IMR-90 (cell line): ENCODE measurements around the gene ASAP2. TPM values are rescaled to one million over a fixed set of nuclear protein-coding genes. Genes with fewer than 3 reads are reported as not detected.

Experiments used
- ATAC-seq: fragments of 200-7000 bp; cut with Tn5 transposase; 2 replicates; pipeline ENCODE4 v1.9.1; 2020; ENCODE audit warnings: low read depth, mild to moderate bottlenecking, moderate library complexity
- BruUV-seq: library from RNA; stranded (reverse); fragments of 400-500 nt; replicated peaks from 2 replicates; lab custom pipeline; 2021; lab: Mats Ljungman, UMichigan
- CTCF ChIA-PET: fragments of 300-600 bp; formaldehyde crosslinking; extraction: SDS; loops from one replicate; lab custom pipeline; 2021; ENCODE audit warnings: antibody characterized with exemption; lab: Yijun Ruan, JAX
- POLR2A ChIA-PET: fragments of 300-600 bp; sonication (Branson Sonifier 250); formaldehyde crosslinking; loops from one replicate; lab custom pipeline; 2022; ENCODE audit warnings: antibody characterized with exemption; ENCODE audit not compliant: unreplicated experiment; lab: Charles Lee
- DNase-seq: peaks from one replicate; pipeline ENCODE4 v3.0.0; 2013
- H2AFZ ChIP-seq: replicated peaks from 2 replicates; pipeline ENCODE3; 2013; ENCODE audit warnings: low read length, mild to moderate bottlenecking; ENCODE audit not compliant: poor library complexity
- H2AK5ac ChIP-seq: 2 replicates; pipeline ENCODE4 v1.6.1; 2013; ENCODE audit warnings: low read depth, low read length, inconsistent platforms
- H2AK9ac ChIP-seq: replicated peaks from 2 replicates; pipeline ENCODE3; 2013; ENCODE audit warnings: mild to moderate bottlenecking, low read depth, low read length, moderate library complexity; ENCODE audit not compliant: poor library complexity
- H2BK120ac ChIP-seq: 2 replicates; pipeline ENCODE4 v1.6.1; 2013; ENCODE audit warnings: low read depth, low read length, inconsistent platforms
- H2BK15ac ChIP-seq: 3 replicates; pipeline ENCODE4 v1.6.1; 2013; ENCODE audit warnings: low read depth, low read length, inconsistent platforms
- H2BK20ac ChIP-seq: 2 replicates; pipeline ENCODE4 v1.6.1; 2013; ENCODE audit warnings: low read depth, mild to moderate bottlenecking, inconsistent platforms, low read length, moderate library complexity
- H2BK5ac ChIP-seq: 2 replicates; pipeline ENCODE4 v1.6.1; 2013; ENCODE audit warnings: mild to moderate bottlenecking, low read depth, low read length, inconsistent platforms; ENCODE audit not compliant: poor library complexity, severe bottlenecking
- H3K14ac ChIP-seq: replicated peaks from 2 replicates; pipeline ENCODE4 v1.6.1; 2013; ENCODE audit warnings: low read depth, low read length, inconsistent platforms
- H3K18ac ChIP-seq: 2 replicates; pipeline ENCODE4 v1.6.1; 2013; ENCODE audit warnings: low read depth, low read length, control low read depth
- H3K23ac ChIP-seq: 2 replicates; pipeline ENCODE4 v1.6.1; 2013; ENCODE audit warnings: low read depth, low read length, inconsistent platforms
- H3K27ac ChIP-seq: 2 replicates; pipeline ENCODE4 v1.5.1; 2013; ENCODE audit warnings: mild to moderate bottlenecking, control low read depth, low read length; ENCODE audit not compliant: insufficient read depth
- H3K27me3 ChIP-seq: 2 replicates; pipeline ENCODE4 v1.6.1; 2013; ENCODE audit warnings: low read length; ENCODE audit not compliant: control insufficient read depth, insufficient read depth
- H3K36me3 ChIP-seq: 2 replicates; pipeline ENCODE4 v1.6.1; 2013; ENCODE audit warnings: low read length, mixed read lengths; ENCODE audit not compliant: control insufficient read depth, insufficient read depth
- H3K4ac ChIP-seq: 2 replicates; pipeline ENCODE4 v1.6.1; 2013; ENCODE audit warnings: low read depth, low read length, inconsistent platforms
- H3K4me1 ChIP-seq: 2 replicates; pipeline ENCODE4 v1.6.1; 2013; ENCODE audit warnings: low read length, mixed read lengths; ENCODE audit not compliant: control insufficient read depth, insufficient read depth
- H3K4me2 ChIP-seq: 2 replicates; pipeline ENCODE4 v1.6.1; 2013; ENCODE audit warnings: low read depth, mild to moderate bottlenecking, control low read depth, low read length, moderate library complexity
- H3K4me3 ChIP-seq: 2 replicates; pipeline ENCODE4 v1.5.1; 2013; ENCODE audit warnings: low read depth, mild to moderate bottlenecking, control low read depth, low read length, moderate library complexity; ENCODE audit not compliant: insufficient read depth
- H3K56ac ChIP-seq: 2 replicates; pipeline ENCODE4 v1.6.1; 2013; ENCODE audit warnings: low read length, inconsistent platforms; ENCODE audit not compliant: insufficient read depth; ENCODE audit errors: extremely low read depth
- H3K79me1 ChIP-seq, 2 experiments: 2 replicates each; pipeline ENCODE4 v1.6.1; 2013; ENCODE audit warnings: low read length in 2 of 2, inconsistent platforms in 1 of 2, low read depth in 1 of 2
- H3K9ac ChIP-seq: 2 replicates; pipeline ENCODE4 v1.6.1; 2013; ENCODE audit warnings: low read depth, low read length, control low read depth
- H3K9me1 ChIP-seq: 2 replicates; pipeline ENCODE4 v1.6.1; 2013; ENCODE audit warnings: low read length, inconsistent platforms; ENCODE audit not compliant: insufficient read depth
- H3K9me3 ChIP-seq: 2 replicates; pipeline ENCODE4 v1.6.1; 2013; ENCODE audit warnings: low read length; ENCODE audit not compliant: control insufficient read depth, insufficient read depth
- H4K20me1 ChIP-seq: 2 replicates; pipeline ENCODE4 v1.6.1; 2013; ENCODE audit warnings: low read length, inconsistent platforms; ENCODE audit not compliant: insufficient read depth
- H4K5ac ChIP-seq: 2 replicates; pipeline ENCODE4 v1.6.1; 2013; ENCODE audit warnings: mild to moderate bottlenecking, low read depth, low read length, control low read depth
- H4K8ac ChIP-seq, 2 experiments: 2 replicates each; pipeline ENCODE4 v1.6.1; 2013; ENCODE audit warnings: low read depth in 2 of 2, low read length in 2 of 2, control low read depth in 1 of 2, inconsistent platforms in 1 of 2
- H4K91ac ChIP-seq: 2 replicates; pipeline ENCODE4 v1.6.1; 2013; ENCODE audit warnings: low read depth, low read length, inconsistent platforms; ENCODE audit not compliant: insufficient read depth
- BHLHE40 ChIP-seq: fragments of 150-350 bp; IDR thresholded peaks from 2 replicates; pipeline ENCODE4 v1.6.1; 2016; ENCODE audit warnings: mild to moderate bottlenecking, low read depth, low read length
- CEBPB ChIP-seq: IDR thresholded peaks from 2 replicates; pipeline ENCODE4 v1.6.1; 2012; ENCODE audit warnings: low read depth, low read length, improper control_type of control experiment
- CHD1 ChIP-seq: IDR thresholded peaks from 2 replicates; pipeline ENCODE4 v1.6.1; 2012; ENCODE audit warnings: low read depth, low read length, improper control_type of control experiment
- CTCF ChIP-seq: conservative IDR thresholded peaks from 2 replicates; pipeline ENCODE4 v1.5.1; 2012; ENCODE audit warnings: mild to moderate bottlenecking, low read depth, low read length, improper control_type of control experiment
- ELK1 ChIP-seq: fragments of 150-350 bp; IDR thresholded peaks from 2 replicates; pipeline ENCODE4 v1.6.1; 2016; ENCODE audit warnings: low read depth, mild to moderate bottlenecking, low read length, moderate library complexity, borderline replicate concordance
- MAFK ChIP-seq: IDR thresholded peaks from 2 replicates; pipeline ENCODE4 v1.6.1; 2012; ENCODE audit warnings: low read depth, low read length, improper control_type of control experiment
- MAZ ChIP-seq: IDR thresholded peaks from 2 replicates; pipeline ENCODE4 v1.6.1; 2012; ENCODE audit warnings: low read depth, mild to moderate bottlenecking, low read length, improper control_type of control experiment, moderate library complexity, borderline replicate concordance
- NFE2L2 ChIP-seq: fragments of 150-350 bp; IDR thresholded peaks from 2 replicates; pipeline ENCODE4 v1.6.1; 2016; ENCODE audit warnings: low read depth, mild to moderate bottlenecking, low read length
- POLR2A ChIP-seq: IDR thresholded peaks from 2 replicates; pipeline ENCODE4 v1.6.1; 2012; ENCODE audit warnings: mild to moderate bottlenecking, low read depth, low read length
- RAD21 ChIP-seq: IDR thresholded peaks from 2 replicates; pipeline ENCODE4 v1.6.1; 2012; ENCODE audit warnings: low read length, improper control_type of control experiment
- RCOR1 ChIP-seq: IDR thresholded peaks from 2 replicates; pipeline ENCODE4 v1.6.1; 2012; ENCODE audit warnings: mild to moderate bottlenecking, low read length, improper control_type of control experiment; ENCODE audit not compliant: insufficient replicate concordance
- RFX5 ChIP-seq: IDR thresholded peaks from 2 replicates; pipeline ENCODE4 v1.8.0; 2012; ENCODE audit warnings: low read depth, mild to moderate bottlenecking, low read length, moderate library complexity
- SMC3 ChIP-seq: fragments of 150-350 bp; IDR thresholded peaks from 2 replicates; pipeline ENCODE4 v1.6.1; 2016; ENCODE audit warnings: low read depth, mild to moderate bottlenecking, antibody characterized with exemption, low read length, moderate library complexity
- USF2 ChIP-seq: fragments of 150-350 bp; IDR thresholded peaks from 2 replicates; pipeline ENCODE4 v1.6.1; 2017; ENCODE audit warnings: mild to moderate bottlenecking, antibody characterized with exemption, low read length, low read depth
- WGBS, 2 experiments: methylation state at CpG; one replicate each; pipeline versions ENCODE4 v1.1.5 to v1.1.7; 2013; ENCODE audit warnings: missing lambda C conversion rate in 2 of 2; ENCODE audit not compliant: insufficient read length in 1 of 2; ENCODE audit errors: extremely low coverage in 2 of 2; 5-methylcytosine and 5-hydroxymethylcytosine counted together
- dilution Hi-C: fragments of 300-500 bp; cut with HindIII; formaldehyde crosslinking; loops from one replicate; pipeline ENCODE4 v1.14.3; 2018; ENCODE audit warnings: low sequenced_read_pairs; ENCODE audit not compliant: unreplicated experiment
- in situ Hi-C: fragments of 300-500 bp; cut with MboI; formaldehyde crosslinking; loops from 3 replicates; pipeline ENCODE4 v1.14.3; 2019; ENCODE audit warnings: low sequenced_read_pairs, inconsistent platforms, mixed read lengths
- intact Hi-C: fragments of 100-400 bp; cut with micrococcal nuclease; formaldehyde crosslinking; loops from 2 replicates; pipeline ENCODE4 v1.10.0; 2022
- polyA plus RNA-seq, 3 experiments: library from polyadenylated mRNA; depleted of rRNA; stranded (reverse); fragments of >200 nt; gene quantifications; 2 replicates each; pipeline ENCODE4 v1.2.3, GENCODE V29; 2012; ENCODE audit warnings: low replicate concordance in 1 of 3
- total RNA-seq: library from RNA; depleted of rRNA; stranded (reverse); fragments of >200 nt; gene quantifications from 2 replicates; pipeline ENCODE4 v1.2.3, GENCODE V29; 2012

ASAP2 gene
- total and polyA plus RNA-seq, 2 of the 4 experiments (the other 2 are of a cell fraction), result 19.7 to 28.1 TPM

GRCh38 chr2:9231291-9232165 is 24.9 kb downstream of the ASAP2 start:
- Histone ChIP-seq H3K4ac (peak overlapping the region; percentile 83), H3K27ac (no peak overlapping the region; the same call in 1 of the 2 replicates), H3K4me2 (no peak overlapping the region), H3K79me1 (peaks cover 60 to 89% of the 10 kb centered on the region in 2 experiments), H3K4me1 (peaks cover 72% of the 10 kb centered on the region), H3K36me3 (no peaks in the 10 kb centered on the region), H3K9ac (no peak overlapping the region), H2AFZ (peak overlapping the region; percentile 6), H3K18ac (peak overlapping the region; percentile 30; the same call in 1 of the 2 replicates), H2BK120ac (peak overlapping the region; percentile 80), H3K56ac (no peak overlapping the region), H4K91ac (peak overlapping the region; percentile 53), H2BK5ac (peak overlapping the region; percentile 36), H3K27me3 (no peaks in the 10 kb centered on the region), H2AK9ac (peak overlapping the region; percentile 56), H3K9me3 (no peaks in the 10 kb centered on the region), H4K20me1 (peaks cover 57% of the 10 kb centered on the region), H2BK20ac (0 out of 2 replicates have a peak overlapping the region, but pooled peaks have one; percentile 30), H3K4me3 (no peak overlapping the region), H3K14ac (peak overlapping the region; percentile 72), H2AK5ac (peak overlapping the region; percentile 96), H3K23ac (peak overlapping the region; percentile 63), H2BK15ac (peak overlapping the region; percentile 90; the same call in 2 of the 3 replicates), H3K9me1 (peaks cover 66% of the 10 kb centered on the region), H4K5ac (peak overlapping the region; percentile 9; the same call in 1 of the 2 replicates), H4K8ac (peak overlapping the region in 1 of 2 experiments; percentile 59; a peak in 1 of 4 replicates)
- ChIA-PET CTCF (no interaction called here), POLR2A (no interaction called here)
- DNase-seq, result no peak
- WGBS, 2 experiments, result 99% methylated on average over 12 of the region's 14 CpGs; no CpG with 5 or more reads in 1 of the 2 experiments
- intact Hi-C loops, result no loop called here
- BruUV-seq, result no TSS peak
- ATAC-seq, result no peak
- dilution Hi-C loops, result no loop called here
- in situ Hi-C loops, result no loop called here
- TF ChIP-seq USF2 (no peak), RFX5 (no peak), NFE2L2 (no peak), CHD1 (no peak), MAZ (no peak), SMC3 (no peak), RCOR1 (no peak), RAD21 (no peak), CEBPB (no peak), CTCF (no peak), POLR2A (no peak), MAFK (no peak), BHLHE40 (no peak), ELK1 (no peak)
